NCI-H345 treated with DMSO at 0.1 percent for 48 hours (cell line): ENCODE results near the gene GNB3.
"Not testable (repeated sequence)": the region's sequence is repeated elsewhere in the genome, so short reads cannot be mapped to it uniquely, and the experiment has no call there.

Source experiments
- DNase-seq: peaks from one replicate; lab custom pipeline; 2025; ENCODE audit not compliant: unreplicated experiment; lab: John Stamatoyannopoulos, UW

The GNB3 gene

GRCh38 chr12:6858799-6859198, 18.1 kb downstream of the GNB3 start:
- no peak for DNase-seq

GRCh38 chr12:6860116-6860515, 19.4 kb downstream of the GNB3 start:
- no peak for DNase-seq

GRCh38 chr12:6860942-6861341, 20.2 kb downstream of the GNB3 start:
- DNase-seq, result no peak

GRCh38 chr12:6861391-6861790, 20.7 kb downstream of the GNB3 start:
- no peak for DNase-seq

GRCh38 chr12:6863033-6863432, 22.3 kb downstream of the GNB3 start:
- DNase-seq, result no peak

- DNase-seq, result no peak
These were observed 23.0 kb downstream of the GNB3 start for GRCh38 chr12:6863586-6864321.

- DNase-seq, result not testable (repeated sequence)
These were observed 24.6 kb downstream of the GNB3 start for GRCh38 chr12:6865307-6865706.

- DNase-seq, result no peak
These were observed 25.6 kb downstream of the GNB3 start for GRCh38 chr12:6866163-6866919.

GRCh38 chr12:6866920-6867412, 26.2 kb downstream of the GNB3 start:
- no peak for DNase-seq

- peak; percentile 41 for DNase-seq
These were observed 26.9 kb downstream of the GNB3 start, which contains the start of gene TPI1 for GRCh38 chr12:6867413-6868210. TSS of gene TPI1 (plus strand) at chr12:6867531. CDS start at chr12:6867567, 36 bp downstream.

GRCh38 chr12:6868211-6869048, 27.7 kb downstream of the GNB3 start:
- DNase-seq, result no peak

GRCh38 chr12:6869049-6870021, 28.6 kb downstream of the GNB3 start:
- DNase-seq, result peak; percentile 20

- not testable (repeated sequence) for DNase-seq
These were observed 29.6 kb downstream of the GNB3 start for GRCh38 chr12:6870304-6870703.

- DNase-seq, result peak; percentile 24
These were observed 30.6 kb downstream of the GNB3 start for GRCh38 chr12:6871052-6871957.

- peak; percentile 47 for DNase-seq
These were observed 31.6 kb downstream of the GNB3 start for GRCh38 chr12:6872073-6873048.

- peak; percentile 92 for DNase-seq
These were observed 32.6 kb downstream of the GNB3 start, which contains the start of gene SPSB2 for GRCh38 chr12:6873094-6874014. TSS of gene SPSB2 (minus strand) at chr12:6873303. CDS start at chr12:6872901, 402 bp downstream.
